C4-2B (cell line): Measurements from ENCODE around the gene CDH12.

Experiments used
- CTCF ChIP-seq: fragments of 450-650 bp; conservative IDR thresholded peaks from 2 replicates; pipeline ENCODE4 v1.5.1; 2017; ENCODE audit warnings: mild to moderate bottlenecking
- ZFX ChIP-seq: fragments of 450-650 bp; IDR thresholded peaks from 2 replicates; pipeline ENCODE4 v1.6.1; 2017

GRCh38 chr5:21783074-21783679 is 1070.0 kb downstream of the CDH12 start:
- TF ChIP-seq CTCF (no peak), ZFX (no peak)
